GM12878 (cell line): ENCODE results near the gene CDKN2B. TPM values are rescaled to one million over a fixed set of nuclear protein-coding genes. Genes with fewer than 3 reads are reported as not detected.

ENCODE experiments used
- ATAC-seq: fragments of 200-7000 bp; cut with Tn5 transposase; 3 replicates; pipeline ENCODE4 v1.9.1; 2020; ENCODE audit warnings: mild to moderate bottlenecking, moderate library complexity
- BruUV-seq: library from RNA; stranded (reverse); fragments of 400-500 nt; replicated peaks from 2 replicates; lab custom pipeline; 2021; lab: Mats Ljungman, UMichigan
- CTCF ChIA-PET: fragments of 300-600 bp; sonication (Branson Sonifier 250); formaldehyde crosslinking; extraction: SDS; loops from one replicate; lab custom pipeline; 2021; ENCODE audit warnings: inconsistent platforms; lab: Yijun Ruan, JAX
- POLR2A ChIA-PET: fragments of 350-600 bp; formaldehyde crosslinking; extraction: SDS; loops from one replicate; lab custom pipeline; 2021; ENCODE audit warnings: inconsistent platforms; lab: Charles Lee
- RAD21 ChIA-PET: fragments of 300-600 bp; sonication (Branson Sonifier 250); formaldehyde crosslinking; loops from one replicate; lab custom pipeline; 2023; ENCODE audit warnings: antibody characterized with exemption; ENCODE audit not compliant: unreplicated experiment; lab: Charles Lee
- SMC1A ChIA-PET: fragments of 300-600 bp; sonication (Branson Sonifier 250); formaldehyde crosslinking; loops from one replicate; lab custom pipeline; 2023; ENCODE audit not compliant: unreplicated experiment, uncharacterized antibody; lab: Charles Lee
- DNase-seq: peaks from one replicate; pipeline ENCODE4 v3.0.0-alpha.2; 2011; ENCODE audit warnings: low read depth, low spot score
- FAIRE-seq: peaks from 3 replicates; lab custom pipeline; 2011; peaks lifted over from hg19 to GRCh38; lab: Jason Lieb, UNC
- H2AFZ ChIP-seq: 2 replicates; pipeline ENCODE4 v1.6.0; 2011; ENCODE audit warnings: low read depth, low read length, control low read depth; ENCODE audit not compliant: control insufficient read depth
- H3K27ac ChIP-seq: 2 replicates; pipeline ENCODE4 v1.5.1; 2011; ENCODE audit warnings: control low read depth; ENCODE audit not compliant: control insufficient read depth, insufficient read depth
- H3K27me3 ChIP-seq, 2 experiments: replicated peaks in 1 of 2; 2 replicates each; pipeline versions ENCODE4 v1.6.0 to v1.6.1; 2011; ENCODE audit warnings: low read length in 1 of 2; ENCODE audit not compliant: control insufficient read depth in 2 of 2, insufficient read depth in 2 of 2
- H3K36me3 ChIP-seq, 2 experiments: 2 replicates each; pipeline ENCODE4 v1.5.1; 2011; ENCODE audit warnings: low read length in 1 of 2; ENCODE audit not compliant: control insufficient read depth in 2 of 2, insufficient read depth in 2 of 2
- H3K4me1 ChIP-seq: 2 replicates; pipeline ENCODE4 v1.6.1; 2011; ENCODE audit warnings: mild to moderate bottlenecking, low read length, moderate library complexity, mixed read lengths; ENCODE audit not compliant: control insufficient read depth, insufficient read depth
- H3K4me2 ChIP-seq: 2 replicates; pipeline ENCODE4 v1.6.0; 2011; ENCODE audit warnings: control low read depth; ENCODE audit not compliant: control insufficient read depth, insufficient read depth
- H3K4me3 ChIP-seq: fragments of 200-600 bp; sonication (generic); 2 replicates; pipeline ENCODE4 v1.5.1; 2016
- H3K79me2 ChIP-seq: 2 replicates; pipeline ENCODE4 v1.6.0; 2011; ENCODE audit warnings: low read length; ENCODE audit not compliant: control insufficient read depth, insufficient read depth
- H3K9ac ChIP-seq: 2 replicates; pipeline ENCODE4 v1.8.0; 2011; ENCODE audit warnings: low read length, control low read depth, mixed read lengths; ENCODE audit not compliant: control insufficient read depth, insufficient read depth
- H3K9me3 ChIP-seq: replicated peaks from 3 replicates; pipeline ENCODE4 v1.5.1; 2011; ENCODE audit warnings: mild to moderate bottlenecking, low read length; ENCODE audit not compliant: control insufficient read depth, insufficient read depth
- H4K20me1 ChIP-seq: 2 replicates; pipeline ENCODE4 v1.6.0; 2011; ENCODE audit not compliant: control insufficient read depth, insufficient read depth
- BCL11A ChIP-seq: IDR thresholded peaks from 2 replicates; pipeline ENCODE4 v1.6.1; 2011; ENCODE audit warnings: low read depth, low read length
- ESRRA ChIP-seq: IDR thresholded peaks from 2 replicates; pipeline ENCODE4 v1.6.1; 2012; ENCODE audit warnings: mild to moderate bottlenecking, low read length, improper control_type of control experiment
- IRF5 ChIP-seq: fragments of 450-650 bp; IDR thresholded peaks from 2 replicates; pipeline ENCODE4 v1.6.1; 2017; ENCODE audit warnings: borderline replicate concordance
- JUND ChIP-seq: IDR thresholded peaks from 2 replicates; pipeline ENCODE4 v1.6.1; 2012; ENCODE audit warnings: low read depth, mild to moderate bottlenecking, low read length, improper control_type of control experiment, moderate library complexity
- MLLT1 ChIP-seq: fragments of 450-650 bp; IDR thresholded peaks from 2 replicates; pipeline ENCODE4 v1.6.1; 2016; ENCODE audit warnings: mild to moderate bottlenecking
- NKRF ChIP-seq: fragments of 450-650 bp; conservative IDR thresholded peaks from 2 replicates; pipeline ENCODE4 v1.6.1; 2017; ENCODE audit warnings: mild to moderate bottlenecking, moderate library complexity
- SIN3A ChIP-seq: IDR thresholded peaks from 2 replicates; pipeline ENCODE4 v1.6.1; 2012; ENCODE audit warnings: low read depth, low read length, improper control_type of control experiment
- SP1 ChIP-seq: IDR thresholded peaks from one replicate; pipeline ENCODE4 v1.6.1; 2011; ENCODE audit warnings: low read depth, low read length
- TCF12 ChIP-seq: IDR thresholded peaks from 2 replicates; pipeline ENCODE4 v1.6.1; 2011; ENCODE audit warnings: low read depth, mild to moderate bottlenecking, low read length
- YBX1 ChIP-seq: fragments of 450-650 bp; IDR thresholded peaks from 2 replicates; pipeline ENCODE4 v1.6.1; 2016; ENCODE audit warnings: antibody characterized with exemption
- YY1 ChIP-seq: IDR thresholded peaks from 2 replicates; pipeline ENCODE4 v1.6.1; 2011; ENCODE audit warnings: low read depth, mild to moderate bottlenecking, low read length
- ZNF384 ChIP-seq: IDR thresholded peaks from 2 replicates; pipeline ENCODE4 v1.6.1; 2012; ENCODE audit warnings: low read depth, mild to moderate bottlenecking, low read length, improper control_type of control experiment, borderline replicate concordance
- ZNF687 ChIP-seq: fragments of 450-650 bp; IDR thresholded peaks from 2 replicates; pipeline ENCODE4 v1.6.1; 2017; ENCODE audit warnings: mild to moderate bottlenecking, moderate library complexity
- WGBS: methylation state at CpG from one replicate; pipeline ENCODE4 v1.1.6; 2016; ENCODE audit warnings: low lambda C conversion rate; ENCODE audit not compliant: insufficient replicate concordance, insufficient coverage; ENCODE audit errors: missing lambda C conversion rate; 5-methylcytosine and 5-hydroxymethylcytosine counted together
- in situ Hi-C: fragments of 300-500 bp; cut with MboI; formaldehyde crosslinking; loops from 9 replicates; pipeline ENCODE4 v1.14.3; 2018; ENCODE audit warnings: mixed read lengths
- intact Hi-C: fragments of 100-400 bp; cut with micrococcal nuclease; formaldehyde crosslinking; loops from one replicate; pipeline ENCODE4 v1.14.2; 2022; ENCODE audit not compliant: unreplicated experiment
- polyA plus RNA-seq, 11 experiments: library from polyadenylated mRNA; depleted of rRNA in 4 of 11; unstranded in 6 of 11; stranded (reverse) in 5 of 11; fragments of >200 nt; fragmentation: Nextera tagmentation in 4 of 11; fragmentation: Illumina TruSeq in 1 of 11; extraction: Ambion mirVana in 4 of 11; extraction: Trizol in 1 of 11; gene quantifications; 1 replicate in 1 of 11; 2 replicates in 10 of 11; pipeline versions ENCODE4 v1.2.1 to v1.2.3, GENCODE V29; 2011 to 2016; ENCODE audit warnings: inconsistent platforms in 2 of 11, missing spikeins in 2 of 11, low read depth in 1 of 11
- total RNA-seq, 4 experiments: library from RNA; depleted of rRNA in 3 of 4; stranded (reverse); fragments of >200 nt in 3 of 4; fragmentation: Illumina TruSeq in 1 of 4; extraction: Trizol in 1 of 4; gene quantifications; 2 replicates each; pipeline versions ENCODE4 v1.2.1 to v1.2.3, GENCODE V29; 2013 to 2021

The CDKN2B gene
- total and polyA plus RNA-seq, 10 of the 15 experiments (the other 5 are each of a cell fraction or from before 2014, with no cell fraction given), result 0.03 to 0.47 (median 0.08) TPM; not detected in 1

GRCh38 chr9:22043928-22044327 lies 34.8 kb upstream of the CDKN2B start:
- H2AFZ ChIP-seq, result no peak overlapping the region
- POLR2A ChIA-PET, result no interaction called here
- H3K27me3 ChIP-seq, result no peaks in the 10 kb centered on the region; a peak in 1 of 4 replicates
- intact Hi-C loops, result no loop called here
- BruUV-seq, result no TSS peak
- ATAC-seq (no peak), DNase-seq (no peak), FAIRE-seq (no peak)
- 6% methylated on average over 3 of the region's 3 CpGs for WGBS
- SMC1A ChIA-PET, result interaction anchor here (1.0 to 1.4 kb wide), 2 partner anchors 33 to 230 kb away, joined by 3 to 4 read pairs; no protein-coding TSS in a partner anchor
- H3K4me3 ChIP-seq, result no peak overlapping the region
- in situ Hi-C loops, result no loop called here
- H3K9ac ChIP-seq, result no peak overlapping the region
- CTCF ChIA-PET, result interaction anchor here (1.2 kb wide), 1 partner anchor 76 kb away, joined by 6 read pairs; no protein-coding TSS in a partner anchor
- H3K9me3 ChIP-seq, result no peaks in the 10 kb centered on the region
- no peaks in the 10 kb centered on the region for H3K36me3 ChIP-seq
- no peaks in the 10 kb centered on the region for H3K79me2 ChIP-seq
- RAD21 ChIA-PET, result no interaction called here
- TF ChIP-seq JUND (no peak), TCF12 (no peak), MLLT1 (no peak), IRF5 (no peak), SIN3A (no peak), BCL11A (no peak), YY1 (no peak), NKRF (no peak), ZNF687 (no peak), ZNF384 (no peak), SP1 (no peak), YBX1 (no peak), ESRRA (no peak)
- H3K4me2 ChIP-seq, result no peak overlapping the region
- no peaks in the 10 kb centered on the region for H3K4me1 ChIP-seq
- no peaks in the 10 kb centered on the region for H4K20me1 ChIP-seq
- no peak overlapping the region for H3K27ac ChIP-seq
